Body of pancreas (tissue), 4 donors: Measurements from ENCODE around the gene KRTAP4-12. TPM values are rescaled to one million over a fixed set of nuclear protein-coding genes. Genes with fewer than 3 reads are reported as not detected.
"Not testable (repeated sequence)": the region's sequence is repeated elsewhere in the genome, so short reads cannot be mapped to it uniquely, and the experiment has no call there.

ENCODE experiments used
- ATAC-seq: fragments of 150-250 bp; one replicate; pipeline ENCODE4 v1.9.1; 2016
- DNase-seq, 4 donors: peaks; one replicate each; pipeline ENCODE4 v3.0.0-alpha.2; 2019
- H3K27ac ChIP-seq, 4 donors: fragments of 200-600 bp; sonication (generic); 1 replicate in 3 of 4; 2 replicates in 1 of 4; pipeline versions ENCODE4 v1.5.1 to v1.6.1; 2016 to 2019; ENCODE audit warnings: mild to moderate bottlenecking in 1 of 4, mixed read lengths in 1 of 4, moderate library complexity in 1 of 4
- H3K27me3 ChIP-seq, 2 donors: fragments of 200-600 bp; sonication (generic); one replicate each; pipeline ENCODE4 v1.6.0; 2016; ENCODE audit warnings: mild to moderate bottlenecking in 1 of 2
- H3K36me3 ChIP-seq, 2 donors: fragments of 200-600 bp; sonication (generic); replicated peaks in 1 of 2; 2 replicates each; pipeline ENCODE4 v1.5.1; 2016; ENCODE audit warnings: low read depth in 2 of 2; ENCODE audit not compliant: insufficient read depth in 1 of 2
- H3K4me1 ChIP-seq: fragments of 200-600 bp; sonication (generic); one replicate; pipeline ENCODE4 v1.6.0; 2016
- H3K4me3 ChIP-seq, 2 donors: fragments of 200-600 bp; sonication (generic); 1 replicate in 1 of 2; 2 replicates in 1 of 2; pipeline ENCODE4 v1.5.1; 2016 to 2019
- H3K9me3 ChIP-seq, 3 donors: fragments of 200-600 bp; sonication (generic); 1 replicate in 2 of 3; 2 replicates in 1 of 3; pipeline ENCODE4 v1.5.1; 2016
- CTCF ChIP-seq, 7 experiments: fragments of 450-650 bp in 4 of 7; fragments of 200-600 bp in 3 of 7; sonication (generic) in 3 of 7; IDR thresholded peaks; one replicate each; pipeline ENCODE4 v1.5.1; 2016 to 2019; ENCODE audit warnings: antibody characterized with exemption in 7 of 7
- POLR2A ChIP-seq, 3 donors: fragments of 450-650 bp; IDR thresholded peaks; one replicate each; pipeline ENCODE4 v1.6.1; 2016; ENCODE audit warnings: antibody characterized with exemption in 3 of 3, mild to moderate bottlenecking in 2 of 3
- WGBS, 2 donors: methylation state at CpG; one replicate each; pipeline ENCODE4 v1.1.5; 2017; 5-methylcytosine and 5-hydroxymethylcytosine counted together
- intact Hi-C: fragments of 100-400 bp; cut with DNase I; formaldehyde crosslinking; loops from one replicate; pipeline ENCODE4 v1.15.1; 2023
- total RNA-seq, 2 donors: library from RNA; depleted of rRNA; stranded (reverse); fragments of >200 nt; gene quantifications; one replicate each; pipeline ENCODE4 v1.1.0, GENCODE V29; 2016

KRTAP4-12 gene
- total RNA-seq, 2 donors from 2014 or later: not detected

- DNase-seq: no peak
- Histone ChIP-seq H3K9me3 (no peaks in the 10 kb centered on the region), H3K4me1 (no peaks in the 10 kb centered on the region), H3K27me3 (no peaks in the 10 kb centered on the region), H3K27ac (no peak overlapping the region), H3K4me3 (no peak overlapping the region), H3K36me3 (no peaks in the 10 kb centered on the region)
- no peak for ATAC-seq
- WGBS, 2 donors: 59 to 76% methylated on average over 2 of the region's 2 CpGs
- TF ChIP-seq POLR2A (IDR thresholded peaks at IDR 0.05): no peak
- no peak for TF ChIP-seq CTCF (IDR thresholded peaks at IDR 0.05)
- intact Hi-C loops: no loop called here
These were observed 2.2 kb downstream of the KRTAP4-12 start for GRCh38 chr17:41121742-41122141.

GRCh38 chr17:41119696-41120690, 4.0 kb downstream of the KRTAP4-12 start:
- DNase-seq, H3K4me1 ChIP-seq, intact Hi-C loops, ATAC-seq, H3K4me3 ChIP-seq, H3K9me3 ChIP-seq, H3K36me3 ChIP-seq, H3K27ac ChIP-seq, H3K27me3 ChIP-seq: not testable (repeated sequence)
- 46 to 64% methylated on average over 11 of the region's 11 CpGs for WGBS, 2 donors

GRCh38 chr17:41118721-41119120, 5.3 kb downstream of the KRTAP4-12 start:
- Histone ChIP-seq H3K4me3 (no peak overlapping the region), H3K9me3 (no peaks in the 10 kb centered on the region), H3K27ac (no peak overlapping the region), H3K36me3 (no peaks in the 10 kb centered on the region), H3K27me3 (no peaks in the 10 kb centered on the region), H3K4me1 (no peaks in the 10 kb centered on the region)
- ATAC-seq (no peak), DNase-seq (no peak)
- WGBS, 2 donors: 71 to 72% methylated on average over 4 of the region's 4 CpGs
- no peak for TF ChIP-seq CTCF (IDR thresholded peaks at IDR 0.05)
- intact Hi-C loops: no loop called here

GRCh38 chr17:41117846-41118386, 6.1 kb downstream of the KRTAP4-12 start, which contains the start of gene KRTAP4-11:
Gene KRTAP4-11, minus strand, starts transcription at chr17:41118373. Its CDS starts 58 bp downstream, at chr17:41118315.
- ATAC-seq, H3K4me3 ChIP-seq, DNase-seq, intact Hi-C loops, H3K27ac ChIP-seq, H3K27me3 ChIP-seq, H3K4me1 ChIP-seq, H3K36me3 ChIP-seq, H3K9me3 ChIP-seq: not testable (repeated sequence)
- 55 to 66% methylated on average over 8 to 9 of the region's 10 CpGs for WGBS, 2 donors

GRCh38 chr17:41116297-41116696, 7.7 kb downstream of the KRTAP4-12 start:
- TF ChIP-seq CTCF (IDR thresholded peaks at IDR 0.05) (no peak), POLR2A (IDR thresholded peaks at IDR 0.05) (no peak)
- Histone ChIP-seq H3K27me3 (no peaks in the 10 kb centered on the region), H3K4me1 (no peaks in the 10 kb centered on the region), H3K27ac (no peak overlapping the region), H3K9me3 (no peaks in the 10 kb centered on the region), H3K4me3 (no peak overlapping the region), H3K36me3 (no peaks in the 10 kb centered on the region)
- intact Hi-C loops: no loop called here
- ATAC-seq (no peak), DNase-seq (no peak)
- 50 to 53% methylated on average over 5 of the region's 5 CpGs for WGBS, 2 donors
